ENCODE measurements around the gene CNTNAP2. TPM values are rescaled to one million over a fixed set of nuclear protein-coding genes. Genes with fewer than 3 reads are reported as not detected.

The CNTNAP2 gene
- total RNA-seq, 4 donors from 2014 or later: 0.42 to 0.71 TPM; not detected in 2

DNA sequence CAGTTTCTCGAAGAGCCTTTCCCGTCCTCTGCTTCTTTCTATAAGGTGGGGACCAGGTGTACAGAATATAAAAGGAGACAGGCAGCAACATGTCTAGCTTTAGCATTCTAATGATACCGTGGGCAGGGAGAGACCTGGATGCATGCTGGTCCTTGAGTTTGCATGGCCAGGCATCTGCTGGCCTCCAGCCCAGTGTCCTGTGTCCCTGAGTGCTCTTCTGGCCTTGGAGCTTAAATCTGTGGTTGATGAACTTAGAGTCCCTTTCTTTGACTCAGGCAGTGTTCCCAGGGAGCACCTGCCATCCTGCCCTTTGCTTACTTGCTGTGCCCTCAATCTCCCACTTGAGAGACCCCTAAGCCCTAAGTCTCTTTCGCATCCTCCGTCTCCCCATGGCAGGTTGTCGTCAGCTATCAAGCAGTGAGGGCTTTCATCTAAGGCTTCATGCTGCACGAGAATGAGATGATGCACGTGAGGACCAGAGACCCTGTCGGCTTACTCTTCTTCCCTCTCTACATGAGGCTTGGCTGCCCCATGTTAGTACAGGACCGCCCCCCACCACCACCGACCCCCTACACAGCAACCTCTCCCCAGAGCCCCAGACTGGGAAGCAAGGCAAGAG, 2160.6 kb downstream of the CNTNAP2 start:
- TF ChIP-seq, protein P1, sequence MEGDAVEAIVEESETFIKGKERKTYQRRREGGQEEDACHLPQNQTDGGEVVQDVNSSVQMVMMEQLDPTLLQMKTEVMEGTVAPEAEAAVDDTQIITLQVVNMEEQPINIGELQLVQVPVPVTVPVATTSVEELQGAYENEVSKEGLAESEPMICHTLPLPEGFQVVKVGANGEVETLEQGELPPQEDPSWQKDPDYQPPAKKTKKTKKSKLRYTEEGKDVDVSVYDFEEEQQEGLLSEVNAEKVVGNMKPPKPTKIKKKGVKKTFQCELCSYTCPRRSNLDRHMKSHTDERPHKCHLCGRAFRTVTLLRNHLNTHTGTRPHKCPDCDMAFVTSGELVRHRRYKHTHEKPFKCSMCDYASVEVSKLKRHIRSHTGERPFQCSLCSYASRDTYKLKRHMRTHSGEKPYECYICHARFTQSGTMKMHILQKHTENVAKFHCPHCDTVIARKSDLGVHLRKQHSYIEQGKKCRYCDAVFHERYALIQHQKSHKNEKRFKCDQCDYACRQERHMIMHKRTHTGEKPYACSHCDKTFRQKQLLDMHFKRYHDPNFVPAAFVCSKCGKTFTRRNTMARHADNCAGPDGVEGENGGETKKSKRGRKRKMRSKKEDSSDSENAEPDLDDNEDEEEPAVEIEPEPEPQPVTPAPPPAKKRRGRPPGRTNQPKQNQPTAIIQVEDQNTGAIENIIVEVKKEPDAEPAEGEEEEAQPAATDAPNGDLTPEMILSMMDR (IDR thresholded peaks at IDR 0.05): no peak
- TF ChIP-seq POLR2A (IDR thresholded peaks at IDR 0.05): no peak
- no peak overlapping the region for H3K4me3 ChIP-seq (ENCODE audit: low read depth, poor library complexity, severe bottlenecking)
- DNase-seq (ENCODE audit: low spot score in 2 of 2): no peak
- intact Hi-C loops (cut with DNase I; ENCODE audit: low total_unique reads): no loop called here
- 62 to 75% methylated on average over 11 of the region's 11 CpGs for WGBS, 2 donors

DNA sequence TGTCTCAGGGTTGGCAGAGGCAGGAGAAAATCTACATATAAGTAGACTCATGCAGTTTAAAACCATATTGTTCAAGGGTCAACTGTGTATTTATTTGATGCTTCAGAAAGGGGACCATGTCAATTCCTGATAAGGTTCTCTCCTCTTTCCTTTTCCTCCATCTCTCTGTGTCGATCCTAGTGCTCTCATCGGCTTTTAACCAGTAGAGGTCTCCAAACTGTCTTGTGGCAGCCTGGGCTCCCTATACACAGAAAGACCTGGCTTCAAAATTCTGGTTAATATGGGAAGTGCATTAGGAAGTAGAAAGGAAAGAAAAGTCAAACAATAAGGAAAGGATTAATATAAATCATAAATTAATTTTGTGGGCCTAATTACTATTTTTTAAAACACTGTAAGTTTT, 2169.5 kb downstream of the CNTNAP2 start:
- no peak for DNase-seq (ENCODE audit: low spot score in 2 of 2)
- 5 to 10% methylated on average over 2 of the region's 2 CpGs for WGBS, 2 donors
- intact Hi-C loops (cut with DNase I; ENCODE audit: low total_unique reads): no loop called here
- no peak overlapping the region for H3K4me3 ChIP-seq (ENCODE audit: low read depth, poor library complexity, severe bottlenecking)
- TF ChIP-seq, protein P1 (IDR thresholded peaks at IDR 0.05): no peak
- no peak for TF ChIP-seq POLR2A (IDR thresholded peaks at IDR 0.05)

DNA sequence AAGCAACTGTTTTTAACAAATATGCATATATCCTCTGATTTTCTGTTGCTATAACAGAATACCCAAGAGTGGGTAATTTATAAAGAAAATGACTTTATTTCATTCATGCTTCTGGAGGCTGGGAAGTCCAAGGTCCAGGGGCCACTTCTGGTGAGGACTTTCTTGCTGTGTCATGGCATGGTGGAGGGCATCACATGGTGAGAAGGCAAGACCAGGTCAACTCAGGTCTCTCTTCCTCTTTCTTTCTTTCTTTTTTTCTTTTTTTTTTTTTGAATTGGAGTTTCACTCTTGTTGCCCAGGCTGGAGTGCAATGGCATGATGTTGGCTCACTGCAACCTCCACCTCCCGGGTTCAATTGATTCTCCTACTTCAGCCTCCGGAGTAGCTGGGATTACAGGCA, 2170.9 kb downstream of the CNTNAP2 start:
- WGBS, 2 donors: 85 to 86% methylated on average over 1 to 2 of the region's 2 CpGs
- no peak for DNase-seq (ENCODE audit: low spot score in 2 of 2)
- no peak for TF ChIP-seq POLR2A (IDR thresholded peaks at IDR 0.05)
- intact Hi-C loops (cut with DNase I; ENCODE audit: low total_unique reads): no loop called here
- H3K4me3 ChIP-seq (ENCODE audit: low read depth, poor library complexity, severe bottlenecking): no peak overlapping the region

DNA sequence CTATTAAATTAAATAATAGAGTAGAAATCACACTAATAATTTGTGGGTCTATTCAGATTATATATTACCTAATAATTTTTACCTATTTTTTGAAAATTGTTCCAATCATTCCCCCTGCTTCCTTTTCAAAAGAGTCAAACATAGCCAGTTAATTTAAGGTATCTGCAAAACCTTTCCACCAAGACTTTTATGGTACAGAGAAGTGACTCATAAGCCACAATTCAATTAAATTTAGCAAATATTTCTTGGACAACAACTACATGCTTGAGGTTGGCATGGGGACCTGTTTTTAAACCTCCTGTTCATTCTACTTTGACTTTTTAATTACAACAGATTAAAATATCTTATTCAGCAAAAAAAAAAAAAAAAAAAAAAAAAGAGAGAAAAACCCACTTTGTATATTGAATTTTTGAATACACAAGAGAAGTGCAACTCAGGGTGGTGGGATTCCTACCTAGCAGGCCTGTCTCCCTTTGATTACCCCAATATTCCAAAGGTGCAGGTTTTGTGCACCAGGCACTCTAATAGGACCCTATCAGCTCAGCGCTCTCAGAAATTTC, 2172.1 kb downstream of the CNTNAP2 start:
- no peak overlapping the region for H3K4me3 ChIP-seq (ENCODE audit: low read depth, poor library complexity, severe bottlenecking)
- no peak for TF ChIP-seq POLR2A (IDR thresholded peaks at IDR 0.05)
- TF ChIP-seq, protein P1 (IDR thresholded peaks at IDR 0.05): no peak
- intact Hi-C loops (cut with DNase I; ENCODE audit: low total_unique reads): no loop called here
- WGBS, 2 donors: 90 to 96% methylated on average over 1 of the region's 1 CpG
- no peak for DNase-seq (ENCODE audit: low spot score in 2 of 2)

DNA sequence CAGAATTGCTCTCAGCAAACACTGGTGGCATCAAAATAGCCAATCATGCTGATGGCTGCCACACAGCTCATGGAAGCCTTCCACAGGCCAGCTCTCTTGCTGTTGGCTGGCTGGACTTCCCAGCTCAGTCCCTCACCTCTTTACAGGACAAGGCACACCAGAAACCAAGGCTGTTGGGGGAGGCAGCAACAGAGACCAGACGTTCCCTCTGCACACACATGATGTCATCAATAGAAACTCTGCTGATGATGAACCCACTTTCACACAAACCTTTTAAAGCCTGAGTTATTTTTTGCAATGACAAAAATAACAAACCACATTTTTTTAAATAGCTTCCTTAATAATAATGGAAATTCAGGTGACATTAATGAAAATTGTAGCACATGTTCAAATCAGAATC, 2173.0 kb downstream of the CNTNAP2 start:
- intact Hi-C loops (cut with DNase I; ENCODE audit: low total_unique reads): loop anchor here (5.0 kb wide), 1 partner anchor 1102 kb away; no protein-coding TSS in a partner anchor
- no peak for DNase-seq (ENCODE audit: low spot score in 2 of 2)
- 24 to 43% methylated on average over 1 of the region's 1 CpG for WGBS, 2 donors

DNA sequence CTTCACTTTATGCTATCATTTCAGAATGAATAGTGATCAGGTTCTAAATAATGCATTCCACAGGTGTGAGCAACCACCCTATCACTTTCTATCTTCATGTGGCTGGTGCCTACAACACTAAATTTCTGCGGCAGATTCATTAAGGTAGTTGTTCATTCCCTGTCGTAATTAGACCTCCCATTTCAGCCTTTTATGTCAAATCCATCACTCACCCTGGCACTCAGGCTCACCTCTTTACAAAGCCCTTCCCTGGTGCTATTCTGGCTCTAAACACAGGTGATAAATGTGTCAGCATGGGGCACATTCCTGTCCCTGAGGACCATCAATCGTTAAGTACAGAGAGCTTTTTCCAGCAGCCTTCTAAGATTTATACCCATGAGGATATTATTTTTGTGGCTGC, 2173.9 kb downstream of the CNTNAP2 start:
- TF ChIP-seq, protein P1 (IDR thresholded peaks at IDR 0.05): no peak
- TF ChIP-seq POLR2A (IDR thresholded peaks at IDR 0.05): no peak
- intact Hi-C loops (cut with DNase I; ENCODE audit: low total_unique reads): loop anchor here (5.0 kb wide), 1 partner anchor 1103 kb away; no protein-coding TSS in a partner anchor
- DNase-seq (ENCODE audit: low spot score in 2 of 2): no peak
- no peak overlapping the region for H3K4me3 ChIP-seq (ENCODE audit: low read depth, poor library complexity, severe bottlenecking)
- 53 to 56% methylated on average over 3 of the region's 3 CpGs for WGBS, 2 donors

More for the DNA sequence above, 2173.0 kb downstream of the CNTNAP2 start:
- no peak overlapping the region for H3K4me3 ChIP-seq (ENCODE audit: low read depth, poor library complexity, severe bottlenecking)
- TF ChIP-seq, protein P1 (IDR thresholded peaks at IDR 0.05): no peak
- TF ChIP-seq POLR2A (IDR thresholded peaks at IDR 0.05): no peak

Data from lower leg skin (tissue), 4 donors.